GM19043 (cell line): ENCODE measurements around the gene CYSTM1.

Experiments used
- ATAC-seq: cut with Tn5 transposase; IDR thresholded peaks from one replicate; pipeline ENCODE4 v1.9.1; 2021; ENCODE audit warnings: low read depth; ENCODE audit not compliant: unreplicated experiment

CYSTM1 gene

GRCh38 chr5:140230373-140230772 is 55.4 kb downstream of the CYSTM1 start:
- no peak for ATAC-seq

- ATAC-seq, result no peak
Measured at GRCh38 chr5:140232731-140233130, 57.7 kb downstream of the CYSTM1 start.

DNA sequence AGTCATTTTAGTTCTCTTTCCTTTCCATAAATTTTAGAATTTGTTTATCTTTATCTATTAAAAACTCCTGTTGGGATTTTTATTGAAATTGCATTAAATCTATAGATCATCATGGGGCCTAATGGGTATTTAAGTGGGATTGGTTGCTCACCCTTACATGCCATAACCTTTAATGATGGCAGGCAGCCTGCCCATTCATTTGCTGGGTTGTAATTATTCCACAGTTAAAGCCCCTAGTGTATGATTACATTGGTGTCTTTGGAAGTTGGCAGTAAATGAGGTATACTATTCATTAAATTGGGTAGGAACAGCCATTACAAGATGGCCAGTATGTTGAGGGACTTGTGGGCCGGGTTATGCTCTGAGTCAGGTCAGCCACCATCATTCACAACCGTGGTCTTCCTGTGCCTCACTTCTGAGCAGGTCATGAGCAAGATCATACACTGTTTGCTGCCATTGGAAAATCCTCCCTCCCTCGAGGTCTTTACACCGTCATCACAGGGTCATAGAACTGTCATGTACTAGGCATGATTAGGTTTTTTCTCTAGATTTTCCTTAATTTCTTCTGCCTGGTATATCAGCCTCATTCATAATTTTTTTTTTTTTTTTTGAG is 59.5 kb downstream of the CYSTM1 start:
- no peak for ATAC-seq

DNA sequence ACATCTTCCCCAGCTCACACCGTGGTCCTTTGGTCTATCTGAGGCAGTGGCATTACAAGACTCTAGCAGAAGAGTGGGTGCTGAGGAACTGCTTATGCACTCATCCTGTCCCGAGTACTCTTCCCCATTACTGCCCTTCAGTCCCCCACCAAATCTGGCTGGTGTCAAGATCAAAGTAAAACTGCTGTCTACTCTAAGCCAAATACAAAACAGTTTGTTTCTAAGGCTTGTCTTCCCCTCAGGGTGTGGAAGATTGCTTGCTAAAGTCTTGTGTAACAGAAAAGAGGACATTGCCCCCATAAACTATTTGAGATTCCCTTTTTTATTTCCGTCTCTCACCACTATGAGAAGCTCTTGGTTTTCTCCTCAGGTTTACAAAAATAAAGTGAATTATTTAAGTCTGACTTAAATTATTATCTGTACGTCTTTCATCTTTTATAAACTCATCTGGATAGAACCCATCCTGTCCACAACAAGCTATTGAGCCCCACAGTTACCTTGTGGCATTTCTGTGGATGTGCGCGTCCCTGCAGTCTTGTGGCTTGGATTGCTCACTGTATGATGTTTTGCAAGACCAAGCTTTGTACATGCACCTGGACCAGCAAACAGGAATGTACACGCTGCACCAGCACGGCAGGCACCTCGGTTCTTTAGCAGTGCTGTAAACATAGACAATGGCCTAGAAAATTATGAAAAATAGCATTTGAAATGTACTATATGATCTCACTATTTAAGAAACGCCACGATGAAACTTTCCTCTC is 61.0 kb downstream of the CYSTM1 start:
- no peak for ATAC-seq

- ATAC-seq, result no peak
Measured at GRCh38 chr5:140236891-140237598, 62.1 kb downstream of the CYSTM1 start.

GRCh38 chr5:140238756-140239155 is 63.8 kb downstream of the CYSTM1 start:
- ATAC-seq, result no peak

DNA sequence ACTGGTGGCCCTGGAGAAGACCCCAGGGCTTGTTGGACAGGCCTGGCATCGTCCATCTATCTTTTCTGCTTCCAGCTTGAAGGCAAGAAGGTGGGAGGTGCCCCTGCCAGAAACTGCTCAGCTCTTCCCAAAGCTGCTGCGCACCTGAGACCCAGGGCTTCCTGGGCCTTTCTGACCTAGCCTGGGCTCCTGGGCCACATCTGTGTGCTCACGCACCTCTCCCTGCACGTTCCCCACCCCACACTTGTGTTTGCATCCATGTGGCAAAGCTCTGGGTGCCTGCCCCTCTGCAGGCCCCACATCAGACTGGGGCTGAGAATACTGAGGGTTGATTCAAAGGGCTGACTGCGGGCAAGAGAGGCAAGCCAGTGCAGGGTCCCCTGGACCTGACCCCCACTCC is 64.5 kb downstream of the CYSTM1 start:
- no peak for ATAC-seq

DNA sequence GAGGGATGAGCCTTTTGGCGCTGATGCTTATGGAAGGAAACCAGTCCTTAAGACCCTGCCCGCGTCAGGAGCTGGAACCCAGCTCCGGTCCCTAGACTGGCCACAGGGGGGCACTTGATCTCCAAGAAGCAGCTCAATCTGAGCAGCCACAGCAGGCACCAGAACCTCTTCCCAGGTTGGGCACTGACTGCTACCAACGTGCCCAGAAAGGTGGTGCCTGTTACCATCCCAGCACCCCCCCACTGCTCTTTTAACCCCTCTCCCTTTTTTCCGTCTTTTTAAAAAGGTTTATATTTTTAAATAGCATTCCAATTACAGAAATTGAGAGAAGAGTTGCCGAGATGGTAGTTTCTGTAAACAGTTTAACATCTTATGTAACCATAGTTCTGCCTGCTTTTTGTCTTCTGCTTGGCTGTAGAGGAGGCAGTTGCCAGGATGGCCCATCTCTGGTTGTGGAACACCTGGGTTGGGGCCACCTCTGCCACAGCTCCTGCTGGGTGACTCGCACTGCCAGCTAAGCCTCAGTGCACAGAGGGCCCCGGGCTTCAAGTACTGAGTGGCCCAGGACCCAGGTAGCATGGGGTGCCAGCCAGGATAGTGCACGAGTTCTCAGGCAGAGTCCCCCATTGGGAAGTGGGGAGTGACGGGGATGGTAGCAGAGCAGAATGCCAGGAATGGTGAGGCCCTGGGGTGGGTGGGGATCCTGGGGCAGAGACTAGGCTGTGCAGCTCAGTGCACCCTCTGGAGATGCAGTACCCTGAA is 65.1 kb downstream of the CYSTM1 start:
- ATAC-seq, result no peak

GRCh38 chr5:140240987-140241706 is 66.2 kb downstream of the CYSTM1 start:
- ATAC-seq, result no peak

DNA sequence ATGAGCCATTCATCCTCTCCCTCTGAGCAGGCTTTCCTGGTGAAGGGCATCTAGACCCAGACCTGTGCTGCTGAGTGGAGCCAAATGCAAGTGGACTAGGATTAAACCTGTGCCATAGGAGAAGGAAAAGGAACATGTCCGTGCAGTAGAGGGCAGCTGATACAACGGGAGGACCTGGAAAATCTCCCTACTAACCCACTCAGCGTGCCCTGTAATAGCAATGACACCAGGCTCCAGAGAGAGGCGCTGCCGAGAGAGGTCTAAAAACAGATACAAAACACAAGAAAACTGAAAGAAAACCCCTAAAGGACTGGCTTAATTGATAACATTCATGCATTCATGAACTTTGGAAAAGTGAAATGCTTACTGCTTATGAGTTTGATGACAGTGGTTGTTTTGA is 67.1 kb downstream of the CYSTM1 start:
- no peak for ATAC-seq

- no peak for ATAC-seq
Measured at GRCh38 chr5:140242890-140243585, 68.0 kb downstream of the CYSTM1 start.

GRCh38 chr5:140243706-140244250 is 68.8 kb downstream of the CYSTM1 start:
- ATAC-seq, result no peak

DNA sequence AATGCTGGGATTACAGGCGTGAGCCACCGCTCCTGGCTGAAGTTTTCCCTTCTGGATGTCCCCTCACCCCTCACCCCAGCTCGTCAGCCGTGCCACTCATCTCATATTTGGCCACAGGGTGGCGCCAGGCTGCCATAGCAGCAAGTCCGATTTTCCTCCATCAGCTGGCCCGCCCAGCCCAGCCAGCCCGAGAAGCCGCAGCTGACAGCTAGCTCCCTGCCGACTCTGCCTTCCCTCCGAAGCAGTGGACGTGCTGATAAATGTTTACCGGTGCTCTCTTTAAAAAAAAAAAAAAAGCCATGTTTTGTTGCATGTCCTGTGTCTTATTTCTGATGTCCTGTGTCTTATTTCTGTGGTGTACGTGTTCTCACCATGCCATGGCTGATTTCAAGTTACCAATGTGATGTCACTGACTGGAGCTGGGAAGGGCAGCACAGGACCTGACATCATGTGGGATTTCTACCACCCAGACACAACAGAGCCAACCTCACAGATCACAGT is 69.6 kb downstream of the CYSTM1 start:
- ATAC-seq, result no peak

- ATAC-seq, result no peak
Measured at GRCh38 chr5:140245341-140245740, 70.4 kb downstream of the CYSTM1 start.

DNA sequence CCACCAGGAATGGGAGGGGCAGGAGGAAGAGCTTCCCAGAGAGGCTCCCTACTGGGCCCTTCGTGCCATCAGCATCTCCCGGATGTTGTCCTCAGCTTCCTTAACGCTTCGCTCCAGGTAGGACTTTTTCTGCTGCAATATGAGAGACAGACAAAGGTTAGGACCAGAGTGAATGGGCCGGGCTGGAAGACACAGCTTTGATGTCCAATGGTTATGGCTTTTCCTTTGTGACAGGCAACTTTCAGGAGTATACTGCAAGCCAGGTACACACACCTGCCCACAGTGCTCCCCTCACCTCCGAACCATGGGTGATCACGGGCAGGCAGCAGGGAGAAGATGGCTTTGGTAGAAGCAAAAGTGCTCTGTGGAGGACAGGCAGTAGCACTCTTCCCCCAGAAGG is 70.9 kb downstream of the CYSTM1 start:
- ATAC-seq, result no peak

GRCh38 chr5:140246378-140247122 is 71.6 kb downstream of the CYSTM1 start:
- no peak for ATAC-seq

GRCh38 chr5:140248414-140248813 is 73.4 kb downstream of the CYSTM1 start:
- no peak for ATAC-seq

DNA sequence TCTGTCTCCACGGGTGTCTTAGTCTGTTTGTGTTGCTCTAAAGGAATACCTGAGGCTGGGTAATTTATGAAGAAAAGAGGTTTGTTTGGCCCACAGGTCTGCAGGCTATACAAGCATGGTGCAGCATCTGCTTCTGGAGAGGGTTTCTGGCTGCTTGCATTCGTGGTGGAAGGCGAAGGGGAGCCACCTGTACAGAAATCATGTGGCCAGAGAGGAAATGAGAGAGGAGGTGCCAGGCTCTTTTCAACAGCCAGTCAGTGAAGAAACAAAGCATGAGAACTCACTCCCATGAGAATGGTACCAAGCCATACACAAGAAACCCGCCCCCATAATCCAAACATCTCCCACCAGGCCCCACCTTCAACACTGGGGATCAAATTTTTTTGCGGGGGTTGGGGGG is 74.5 kb downstream of the CYSTM1 start:
- no peak for ATAC-seq

DNA sequence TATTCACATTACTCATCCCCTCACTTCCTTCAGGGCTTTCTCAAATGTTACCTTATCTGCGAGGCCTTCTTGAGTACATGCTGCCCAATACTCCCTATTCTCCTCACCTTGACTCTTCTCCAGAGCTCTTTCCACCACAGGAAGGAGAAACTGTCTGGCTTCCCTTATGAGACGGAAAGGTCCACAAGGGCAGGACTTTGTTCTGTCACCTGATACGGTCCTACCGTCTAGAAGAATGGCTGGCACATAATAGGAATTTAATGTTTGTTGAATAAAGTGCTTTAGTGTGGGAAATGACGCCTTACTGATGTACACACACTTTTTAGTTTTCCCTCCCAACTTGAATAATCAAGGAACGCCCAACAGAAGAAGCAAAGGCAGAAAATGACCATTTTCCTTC is 75.4 kb downstream of the CYSTM1 start:
- no peak for ATAC-seq
